ENCODE measurements around the gene MAT1A. TPM values are rescaled to one million over a fixed set of nuclear protein-coding genes. Genes with fewer than 3 reads are reported as not detected.
"Not testable (repeated sequence)": the region's sequence is repeated elsewhere in the genome, so short reads cannot be mapped to it uniquely, and the experiment has no call there.

Gene MAT1A
- total and polyA plus RNA-seq, 2 donors from 2014 or later: 1.1 to 2.9 TPM

- Histone ChIP-seq H3K4me3 (ENCODE audit: low read length in 3 of 3) (no peak overlapping the region), H3K9me3 (ENCODE audit: control insufficient read depth in 2 of 3, insufficient read depth in 1 of 3, low read length in 3 of 3) (no peaks in the 10 kb centered on the region), H3K9ac (ENCODE audit: low read length in 3 of 3) (no peak overlapping the region), H3K27ac (ENCODE audit: low read depth in 2 of 2, low read length in 2 of 2) (no peak overlapping the region), H3K36me3 (ENCODE audit: control insufficient read depth in 2 of 3, insufficient read depth in 3 of 3, low read length in 3 of 3) (no peaks in the 10 kb centered on the region), H3K27me3 (ENCODE audit: control insufficient read depth, insufficient read depth, low read length) (no peaks in the 10 kb centered on the region), H3K4me1 (ENCODE audit: control insufficient read depth in 2 of 3, insufficient read depth in 2 of 3, low read depth in 1 of 3, low read length in 3 of 3) (no peaks in the 10 kb centered on the region)
- intact Hi-C loops (cut with DNase I): no loop called here
- DNase-seq: peak in 1 of 5 donors; percentile 19
- no peak for FAIRE-seq
- TF ChIP-seq CTCF (IDR thresholded peaks at IDR 0.05; ENCODE audit: borderline replicate concordance, extremely low read depth, insufficient read depth): no peak
Observed at GRCh38 chr10:80253266-80253962, 36.0 kb downstream of the MAT1A start.

GRCh38 chr10:80252296-80252887 lies 37.1 kb downstream of the MAT1A start:
- no peaks in the 10 kb centered on the region for H3K27me3 ChIP-seq (ENCODE audit: control insufficient read depth, insufficient read depth, low read length)
- H3K36me3 ChIP-seq (ENCODE audit: control insufficient read depth in 2 of 3, insufficient read depth in 3 of 3, low read length in 3 of 3): no peaks in the 10 kb centered on the region
- DNase-seq: peak in 1 of 5 donors; percentile 19
- no peak for TF ChIP-seq CTCF (IDR thresholded peaks at IDR 0.05; ENCODE audit: borderline replicate concordance, extremely low read depth, insufficient read depth)
- no peak for FAIRE-seq
- intact Hi-C loops (cut with DNase I): no loop called here
- H3K9me3 ChIP-seq (ENCODE audit: control insufficient read depth in 2 of 3, insufficient read depth in 1 of 3, low read length in 3 of 3): no peaks in the 10 kb centered on the region
- H3K9ac ChIP-seq (ENCODE audit: low read length in 3 of 3): no peak overlapping the region
- H3K4me3 ChIP-seq (ENCODE audit: low read length in 3 of 3): no peak overlapping the region
- no peak overlapping the region for H3K27ac ChIP-seq (ENCODE audit: low read depth in 2 of 2, low read length in 2 of 2)
- no peaks in the 10 kb centered on the region for H3K4me1 ChIP-seq (ENCODE audit: control insufficient read depth in 2 of 3, insufficient read depth in 2 of 3, low read depth in 1 of 3, low read length in 3 of 3)

- H3K4me3 ChIP-seq (ENCODE audit: low read length in 3 of 3); H3K9ac ChIP-seq (ENCODE audit: low read length in 3 of 3); H3K36me3 ChIP-seq (ENCODE audit: control insufficient read depth in 2 of 3, insufficient read depth in 3 of 3, low read length in 3 of 3); H3K9me3 ChIP-seq (ENCODE audit: control insufficient read depth in 2 of 3, insufficient read depth in 1 of 3, low read length in 3 of 3); H3K27me3 ChIP-seq (ENCODE audit: control insufficient read depth, insufficient read depth, low read length); intact Hi-C loops (cut with DNase I); FAIRE-seq; DNase-seq; H3K27ac ChIP-seq (ENCODE audit: low read depth in 2 of 2, low read length in 2 of 2); H3K4me1 ChIP-seq (ENCODE audit: control insufficient read depth in 2 of 3, insufficient read depth in 2 of 3, low read depth in 1 of 3, low read length in 3 of 3): not testable (repeated sequence)
Observed at GRCh38 chr10:80251703-80252280, 37.7 kb downstream of the MAT1A start.

GRCh38 chr10:80250399-80250798 lies 39.1 kb downstream of the MAT1A start:
- H3K27me3 ChIP-seq (ENCODE audit: control insufficient read depth, insufficient read depth, low read length); H3K4me1 ChIP-seq (ENCODE audit: control insufficient read depth in 2 of 3, insufficient read depth in 2 of 3, low read depth in 1 of 3, low read length in 3 of 3); H3K9me3 ChIP-seq (ENCODE audit: control insufficient read depth in 2 of 3, insufficient read depth in 1 of 3, low read length in 3 of 3); FAIRE-seq; DNase-seq; H3K9ac ChIP-seq (ENCODE audit: low read length in 3 of 3); H3K4me3 ChIP-seq (ENCODE audit: low read length in 3 of 3); H3K27ac ChIP-seq (ENCODE audit: low read depth in 2 of 2, low read length in 2 of 2); H3K36me3 ChIP-seq (ENCODE audit: control insufficient read depth in 2 of 3, insufficient read depth in 3 of 3, low read length in 3 of 3); intact Hi-C loops (cut with DNase I): not testable (repeated sequence)

GRCh38 chr10:80249906-80250305 lies 39.6 kb downstream of the MAT1A start:
- H3K4me1 ChIP-seq (ENCODE audit: control insufficient read depth in 2 of 3, insufficient read depth in 2 of 3, low read depth in 1 of 3, low read length in 3 of 3); intact Hi-C loops (cut with DNase I); H3K27ac ChIP-seq (ENCODE audit: low read depth in 2 of 2, low read length in 2 of 2); DNase-seq; H3K27me3 ChIP-seq (ENCODE audit: control insufficient read depth, insufficient read depth, low read length); H3K36me3 ChIP-seq (ENCODE audit: control insufficient read depth in 2 of 3, insufficient read depth in 3 of 3, low read length in 3 of 3); H3K9me3 ChIP-seq (ENCODE audit: control insufficient read depth in 2 of 3, insufficient read depth in 1 of 3, low read length in 3 of 3); H3K4me3 ChIP-seq (ENCODE audit: low read length in 3 of 3); FAIRE-seq; H3K9ac ChIP-seq (ENCODE audit: low read length in 3 of 3): not testable (repeated sequence)

- H3K27ac ChIP-seq (ENCODE audit: low read depth in 2 of 2, low read length in 2 of 2); H3K9me3 ChIP-seq (ENCODE audit: control insufficient read depth in 2 of 3, insufficient read depth in 1 of 3, low read length in 3 of 3); H3K4me3 ChIP-seq (ENCODE audit: low read length in 3 of 3); H3K4me1 ChIP-seq (ENCODE audit: control insufficient read depth in 2 of 3, insufficient read depth in 2 of 3, low read depth in 1 of 3, low read length in 3 of 3); H3K9ac ChIP-seq (ENCODE audit: low read length in 3 of 3); H3K36me3 ChIP-seq (ENCODE audit: control insufficient read depth in 2 of 3, insufficient read depth in 3 of 3, low read length in 3 of 3); intact Hi-C loops (cut with DNase I); DNase-seq; FAIRE-seq; H3K27me3 ChIP-seq (ENCODE audit: control insufficient read depth, insufficient read depth, low read length): not testable (repeated sequence)
Observed at GRCh38 chr10:80247611-80248010, 41.8 kb downstream of the MAT1A start.

All from kidney (tissue), 14 donors.